CD4-positive, alpha-beta T cell treated with Interleukin-4 for 4 hours (primary cell): ENCODE results near the gene PARP14.

ENCODE experiments used
- DNase-seq: peaks from one replicate; pipeline ENCODE4 v3.0.0-alpha.2; 2020

Gene PARP14

GRCh38 chr3:122773944-122774509 lies 93.4 kb downstream of the PARP14 start:
- no peak for DNase-seq

GRCh38 chr3:122774564-122774963 lies 93.9 kb downstream of the PARP14 start:
- DNase-seq: no peak

GRCh38 chr3:122776675-122777468 lies 96.2 kb downstream of the PARP14 start:
- no peak for DNase-seq

- DNase-seq: no peak
Observed at GRCh38 chr3:122777563-122777962, 96.9 kb downstream of the PARP14 start.
